Keratinocyte (primary cell): ENCODE data around the gene KRT71. TPM values are rescaled to one million over a fixed set of nuclear protein-coding genes. Genes with fewer than 3 reads are reported as not detected.

Experiments used
- DNase-seq: peaks from one replicate; pipeline ENCODE4 v3.0.0-alpha.2; 2011; ENCODE audit warnings: low read depth, missing footprints, low spot score
- FAIRE-seq: peaks from 2 replicates; lab custom pipeline; 2011; peaks lifted over from hg19 to GRCh38; lab: Jason Lieb, UNC
- H2AFZ ChIP-seq: 2 replicates; pipeline ENCODE4 v1.6.0; 2012; ENCODE audit warnings: low read length, control low read depth, inconsistent platforms; ENCODE audit not compliant: control insufficient read depth
- H3K27ac ChIP-seq: 2 replicates; pipeline ENCODE4 v1.5.1; 2011; ENCODE audit warnings: low read length; ENCODE audit not compliant: control insufficient read depth, insufficient read depth
- H3K27me3 ChIP-seq: 3 replicates; pipeline ENCODE4 v1.6.0; 2011; ENCODE audit warnings: low read length; ENCODE audit not compliant: control insufficient read depth, insufficient read depth; ENCODE audit errors: extremely low read depth
- H3K36me3 ChIP-seq, 2 experiments: 2 replicates in 1 of 2; 3 replicates in 1 of 2; pipeline ENCODE4 v1.5.1; 2011; ENCODE audit warnings: low read length in 2 of 2, mild to moderate bottlenecking in 1 of 2; ENCODE audit not compliant: control insufficient read depth in 2 of 2, insufficient read depth in 2 of 2; ENCODE audit errors: extremely low read depth in 1 of 2
- H3K4me1 ChIP-seq: 3 replicates; pipeline ENCODE4 v1.5.1; 2011; ENCODE audit warnings: low read length; ENCODE audit not compliant: control insufficient read depth, insufficient read depth; ENCODE audit errors: extremely low read depth
- H3K4me2 ChIP-seq: 3 replicates; pipeline ENCODE4 v1.6.0; 2011; ENCODE audit warnings: low read depth, low read length; ENCODE audit not compliant: control insufficient read depth, insufficient read depth; ENCODE audit errors: extremely low read depth
- H3K4me3 ChIP-seq, 3 experiments: fragments of 200-600 bp in 1 of 3; sonication (generic) in 1 of 3; 2 replicates in 2 of 3; 3 replicates in 1 of 3; pipeline ENCODE4 v1.5.1; 2011 to 2016; ENCODE audit warnings: low read length in 3 of 3, mild to moderate bottlenecking in 3 of 3, control low read depth in 2 of 3, inconsistent platforms in 1 of 3, low read depth in 1 of 3, mixed read lengths in 1 of 3, mixed run types in 1 of 3, moderate library complexity in 1 of 3; ENCODE audit not compliant: control insufficient read depth in 2 of 3, insufficient read depth in 2 of 3; ENCODE audit errors: extremely low read depth in 1 of 3
- H3K79me2 ChIP-seq: 2 replicates; pipeline ENCODE4 v1.6.0; 2012; ENCODE audit warnings: low read length; ENCODE audit not compliant: control insufficient read depth, insufficient read depth
- H3K9ac ChIP-seq: 3 replicates; pipeline ENCODE4 v1.6.0; 2011; ENCODE audit warnings: low read length; ENCODE audit not compliant: control insufficient read depth, insufficient read depth; ENCODE audit errors: extremely low read depth
- H3K9me1 ChIP-seq: 3 replicates; pipeline ENCODE4 v1.6.0; 2011; ENCODE audit warnings: low read length; ENCODE audit not compliant: control insufficient read depth, insufficient read depth; ENCODE audit errors: extremely low read depth
- H3K9me3 ChIP-seq: 2 replicates; pipeline ENCODE4 v1.5.1; 2012; ENCODE audit warnings: low read depth, low read length; ENCODE audit not compliant: control insufficient read depth
- H4K20me1 ChIP-seq: 3 replicates; pipeline ENCODE4 v1.6.0; 2011; ENCODE audit warnings: low read length; ENCODE audit not compliant: control insufficient read depth, insufficient read depth; ENCODE audit errors: extremely low read depth
- CTCF ChIP-seq, 3 experiments: IDR thresholded peaks in 1 of 3; conservative IDR thresholded peaks in 1 of 3; optimal IDR thresholded peaks in 1 of 3; 2 replicates in 2 of 3; 3 replicates in 1 of 3; pipeline versions ENCODE3 to v1.5.1; 2011; ENCODE audit warnings: low read length in 3 of 3, mild to moderate bottlenecking in 3 of 3, moderate library complexity in 2 of 3, control low read depth in 1 of 3, inconsistent platforms in 1 of 3; ENCODE audit not compliant: insufficient read depth in 2 of 3; ENCODE audit errors: extremely low read depth in 1 of 3
- EZH2 ChIP-seq: IDR thresholded peaks from one replicate; pipeline ENCODE4 v1.6.1; 2012; ENCODE audit warnings: inconsistent platforms, mild to moderate bottlenecking, low read length, moderate library complexity
- dilution Hi-C: fragments of 300-500 bp; cut with MboI; formaldehyde crosslinking; loops from one replicate; pipeline ENCODE4 v1.7.0; 2020; ENCODE audit warnings: low sequenced_read_pairs; ENCODE audit not compliant: extremely low pct_ligation_motif_present
- polyA plus RNA-seq, 5 experiments: library from polyadenylated mRNA; depleted of rRNA in 3 of 5; stranded (reverse) in 3 of 5; stranded (forward) in 1 of 5; unstranded in 1 of 5; fragments of >200 nt; gene quantifications; 1 replicate in 1 of 5; 2 replicates in 3 of 5; 3 replicates in 1 of 5; pipeline versions ENCODE4 v1.2.1 to v1.2.3, GENCODE V29; 2011 to 2012; ENCODE audit warnings: missing spikeins in 2 of 5, low read depth in 1 of 5, low replicate concordance in 1 of 5

KRT71 gene
- polyA plus RNA-seq, 1 donor (not counting 4 experiments of a cell fraction or from before 2014, with no cell fraction given): not detected

GRCh38 chr12:52529846-52530245 is 23.1 kb downstream of the KRT71 start:
- H3K36me3 ChIP-seq: no peaks in the 10 kb centered on the region
- H3K4me1 ChIP-seq: peaks cover 20% of the 10 kb centered on the region
- no peak overlapping the region for H2AFZ ChIP-seq
- DNase-seq (no peak), FAIRE-seq (no peak)
- no peak overlapping the region for H3K4me2 ChIP-seq
- no peaks in the 10 kb centered on the region for H4K20me1 ChIP-seq
- no peaks in the 10 kb centered on the region for H3K9me1 ChIP-seq
- H3K9me3 ChIP-seq: no peaks in the 10 kb centered on the region
- no peak overlapping the region for H3K9ac ChIP-seq
- H3K4me3 ChIP-seq: no peak overlapping the region
- TF ChIP-seq CTCF (optimal IDR thresholded peaks at IDR 0.05 in 1 of 3, IDR thresholded peaks at IDR 0.05 in 1 of 3, conservative IDR thresholded peaks at IDR 0.05 in 1 of 3; ENCODE audit: extremely low read depth in 1 of 3, insufficient read depth in 2 of 3, low read length in 3 of 3): no peak
- TF ChIP-seq EZH2: no peak
- H3K27me3 ChIP-seq: no peaks in the 10 kb centered on the region
- dilution Hi-C loops: no loop called here
- no peaks in the 10 kb centered on the region for H3K79me2 ChIP-seq
- no peak overlapping the region for H3K27ac ChIP-seq

- Histone ChIP-seq H2AFZ (no peak overlapping the region), H3K27ac (no peak overlapping the region), H3K27me3 (no peaks in the 10 kb centered on the region), H3K4me1 (peaks cover 25% of the 10 kb centered on the region), H4K20me1 (no peaks in the 10 kb centered on the region), H3K9me3 (no peaks in the 10 kb centered on the region), H3K79me2 (no peaks in the 10 kb centered on the region), H3K4me3 (no peak overlapping the region), H3K9ac (no peak overlapping the region), H3K9me1 (no peaks in the 10 kb centered on the region), H3K36me3 (no peaks in the 10 kb centered on the region), H3K4me2 (no peak overlapping the region)
- DNase-seq: no peak
- dilution Hi-C loops: no loop called here
- no peak for FAIRE-seq
- TF ChIP-seq EZH2 (no peak), CTCF (optimal IDR thresholded peaks at IDR 0.05 in 1 of 3, IDR thresholded peaks at IDR 0.05 in 1 of 3, conservative IDR thresholded peaks at IDR 0.05 in 1 of 3; ENCODE audit: extremely low read depth in 1 of 3, insufficient read depth in 2 of 3, low read length in 3 of 3) (no peak)
These were observed 23.5 kb downstream of the KRT71 start for GRCh38 chr12:52529417-52529816.
